H1 (cell line): ENCODE data around the gene FLVCR1. TPM values are rescaled to one million over a fixed set of nuclear protein-coding genes. Genes with fewer than 3 reads are reported as not detected.
"Not testable (repeated sequence)": the region's sequence is repeated elsewhere in the genome, so short reads cannot be mapped to it uniquely, and the experiment has no call there.

Source experiments
- CTCF ChIA-PET: fragments of 300-600 bp; sonication (Branson Sonifier 250); formaldehyde crosslinking; loops from one replicate; lab custom pipeline; 2021; ENCODE audit not compliant: partially characterized antibody; lab: Charles Lee
- POLR2A ChIA-PET: fragments of 300-600 bp; sonication (Branson Sonifier 250); formaldehyde crosslinking; loops from one replicate; lab custom pipeline; 2021; ENCODE audit warnings: inconsistent platforms; ENCODE audit not compliant: partially characterized antibody; lab: Charles Lee
- DNase-seq, 2 experiments: peaks; one replicate each; pipeline versions ENCODE4 v3.0.0 to v3.0.0-alpha.2; 2010 to 2022; ENCODE audit warnings: low spot score in 2 of 2, low read depth in 1 of 2, mixed read lengths in 1 of 2
- FAIRE-seq: peaks from 2 replicates; lab custom pipeline; 2011; peaks lifted over from hg19 to GRCh38; lab: Jason Lieb, UNC
- H2AFZ ChIP-seq: 2 replicates; pipeline ENCODE4 v1.8.1; 2012; ENCODE audit warnings: low read length, inconsistent platforms
- H2AK5ac ChIP-seq: 2 replicates; pipeline ENCODE4 v1.6.1; 2013; ENCODE audit warnings: low read depth, low read length
- H2BK120ac ChIP-seq: replicated peaks from 2 replicates; pipeline ENCODE3; 2013; ENCODE audit warnings: low read depth, low read length, inconsistent platforms
- H2BK12ac ChIP-seq: 2 replicates; pipeline ENCODE4 v1.6.1; 2013; ENCODE audit warnings: low read depth, low read length
- H2BK15ac ChIP-seq: 2 replicates; pipeline ENCODE4 v1.6.1; 2013; ENCODE audit warnings: low read length
- H2BK20ac ChIP-seq: 2 replicates; pipeline ENCODE4 v1.6.1; 2013; ENCODE audit warnings: low read length
- H2BK5ac ChIP-seq: 2 replicates; pipeline ENCODE4 v1.6.1; 2013; ENCODE audit warnings: low read depth, low read length
- H3K14ac ChIP-seq: 2 replicates; pipeline ENCODE4 v1.6.1; 2013; ENCODE audit warnings: inconsistent platforms; ENCODE audit not compliant: insufficient read length
- H3K18ac ChIP-seq: 2 replicates; pipeline ENCODE4 v1.6.1; 2013; ENCODE audit warnings: low read length; ENCODE audit errors: extremely low read depth
- H3K23ac ChIP-seq: 2 replicates; pipeline ENCODE4 v1.6.1; 2013; ENCODE audit warnings: inconsistent platforms; ENCODE audit not compliant: insufficient read length
- H3K23me2 ChIP-seq: 2 replicates; pipeline ENCODE4 v1.6.1; 2013; ENCODE audit warnings: low read depth, low read length
- H3K27ac ChIP-seq: 2 replicates; pipeline ENCODE4 v1.6.1; 2011; ENCODE audit warnings: low read depth, low read length, inconsistent platforms
- H3K27me3 ChIP-seq, 4 experiments: replicated peaks in 1 of 4; 1 replicate in 1 of 4; 2 replicates in 3 of 4; pipeline versions ENCODE4 v1.6.1 to v1.8.1; 2011 to 2013; ENCODE audit warnings: low read length in 3 of 4, mild to moderate bottlenecking in 3 of 4, inconsistent platforms in 2 of 4, mixed read lengths in 2 of 4, moderate library complexity in 1 of 4; ENCODE audit not compliant: control insufficient read depth in 3 of 4, insufficient read depth in 3 of 4; ENCODE audit errors: extremely low read depth in 1 of 4
- H3K36me3 ChIP-seq, 4 experiments: 2 replicates each; pipeline versions ENCODE4 v1.6.1 to v1.8.1; 2011 to 2013; ENCODE audit warnings: mild to moderate bottlenecking in 4 of 4, low read length in 3 of 4, moderate library complexity in 2 of 4, control low read depth in 1 of 4, inconsistent platforms in 1 of 4; ENCODE audit not compliant: insufficient read depth in 4 of 4, control insufficient read depth in 2 of 4
- H3K4ac ChIP-seq: replicated peaks from 2 replicates; pipeline ENCODE3; 2013; ENCODE audit warnings: low read length, low read depth, mixed read lengths, inconsistent platforms; ENCODE audit not compliant: insufficient read length
- H3K4me1 ChIP-seq, 4 experiments: replicated peaks in 1 of 4; 1 replicate in 1 of 4; 2 replicates in 3 of 4; pipeline versions ENCODE4 v1.6.1 to v1.8.1; 2011 to 2013; ENCODE audit warnings: low read length in 3 of 4, inconsistent platforms in 2 of 4, mixed read lengths in 1 of 4; ENCODE audit not compliant: insufficient read depth in 4 of 4, control insufficient read depth in 3 of 4
- H3K4me2 ChIP-seq, 2 experiments: 2 replicates each; pipeline versions ENCODE4 v1.6.1 to v1.8.1; 2011 to 2013; ENCODE audit warnings: low read depth in 2 of 2, low read length in 2 of 2, control low read depth in 1 of 2, inconsistent platforms in 1 of 2, mild to moderate bottlenecking in 1 of 2; ENCODE audit not compliant: insufficient read depth in 1 of 2
- H3K4me3 ChIP-seq, 4 experiments: fragments of 200-600, 300-600 bp in 1 of 4; sonication (generic), shearing (Covaris generic), sonication (Bioruptor Twin) in 1 of 4; 2 replicates each; pipeline versions ENCODE4 v1.5.1 to v1.8.1; 2011 to 2016; ENCODE audit warnings: low read length in 4 of 4, low read depth in 3 of 4, control low read depth in 2 of 4, inconsistent platforms in 2 of 4, mild to moderate bottlenecking in 2 of 4, mixed read lengths in 1 of 4, moderate library complexity in 1 of 4; ENCODE audit not compliant: insufficient read depth in 2 of 4; ENCODE audit errors: extremely low read depth in 1 of 4
- H3K56ac ChIP-seq: replicated peaks from 2 replicates; pipeline ENCODE3; 2013; ENCODE audit warnings: low read depth, mild to moderate bottlenecking, mixed read lengths, low read length, inconsistent platforms; ENCODE audit not compliant: insufficient read length
- H3K79me1 ChIP-seq: 2 replicates; pipeline ENCODE4 v1.6.1; 2013; ENCODE audit warnings: low read depth, low read length, control low read depth
- H3K79me2 ChIP-seq, 2 experiments: 2 replicates each; pipeline versions ENCODE4 v1.6.1 to v1.8.1; 2012 to 2013; ENCODE audit warnings: low read length in 2 of 2, mild to moderate bottlenecking in 2 of 2, inconsistent platforms in 1 of 2; ENCODE audit not compliant: insufficient read depth in 2 of 2, control insufficient read depth in 1 of 2
- H3K9ac ChIP-seq, 4 experiments: replicated peaks in 1 of 4; 1 replicate in 1 of 4; 2 replicates in 3 of 4; pipeline versions ENCODE4 v1.6.1 to v1.8.1; 2011 to 2013; ENCODE audit warnings: low read depth in 3 of 4, low read length in 3 of 4, control low read depth in 2 of 4, mild to moderate bottlenecking in 2 of 4, moderate library complexity in 2 of 4, inconsistent platforms in 1 of 4; ENCODE audit errors: extremely low read depth in 1 of 4
- H3K9me3 ChIP-seq, 2 experiments: 2 replicates each; pipeline versions ENCODE4 v1.6.1 to v1.8.1; 2012 to 2013; ENCODE audit warnings: mild to moderate bottlenecking in 2 of 2, moderate library complexity in 2 of 2, control low read depth in 1 of 2, inconsistent platforms in 1 of 2, low read depth in 1 of 2, low read length in 1 of 2, mixed read lengths in 1 of 2; ENCODE audit not compliant: insufficient read depth in 2 of 2
- H4K20me1 ChIP-seq, 2 experiments: replicated peaks in 1 of 2; 2 replicates each; pipeline versions ENCODE3 to v1.8.1; 2011 to 2013; ENCODE audit warnings: inconsistent platforms in 2 of 2, low read length in 2 of 2, mild to moderate bottlenecking in 1 of 2; ENCODE audit not compliant: insufficient read depth in 2 of 2, control insufficient read depth in 1 of 2
- H4K5ac ChIP-seq: 2 replicates; pipeline ENCODE4 v1.6.1; 2013; ENCODE audit warnings: low read length, low read depth, mixed read lengths, inconsistent platforms; ENCODE audit not compliant: insufficient read length
- H4K8ac ChIP-seq: 2 replicates; pipeline ENCODE4 v1.8.0; 2013; ENCODE audit warnings: mild to moderate bottlenecking, moderate library complexity, low read length, inconsistent platforms; ENCODE audit not compliant: insufficient read depth; ENCODE audit errors: extremely low read depth
- H4K91ac ChIP-seq: replicated peaks from 2 replicates; pipeline ENCODE3; 2013; ENCODE audit warnings: low read length, mixed read lengths, inconsistent platforms; ENCODE audit not compliant: insufficient read length
- WGBS, 2 experiments: shearing (Covaris generic) in 1 of 2; methylation state at CpG; one replicate each; pipeline versions ENCODE4 v1.1.6 to v1.1.7; 2013 to 2015; ENCODE audit warnings: low lambda C conversion rate in 2 of 2, mixed read lengths in 2 of 2, inconsistent platforms in 1 of 2, low coverage in 1 of 2, missing lambda C conversion rate in 1 of 2; ENCODE audit not compliant: insufficient replicate concordance in 2 of 2, insufficient coverage in 1 of 2, insufficient read length in 1 of 2; ENCODE audit errors: extremely low coverage in 1 of 2, missing lambda C conversion rate in 1 of 2; 5-methylcytosine and 5-hydroxymethylcytosine counted together
- polyA plus RNA-seq, 7 experiments: library from polyadenylated mRNA; depleted of rRNA in 3 of 7; stranded (reverse) in 5 of 7; unstranded in 2 of 7; fragments of >200 nt in 5 of 7; fragments of 200-250 nt in 2 of 7; gene quantifications; 1 replicate in 5 of 7; 2 replicates in 1 of 7; 4 replicates in 1 of 7; pipeline versions ENCODE4 v1.2.1 to v1.2.3, GENCODE V29; 2011 to 2013; ENCODE audit warnings: missing spikeins in 2 of 7, mixed read lengths in 2 of 7
- total RNA-seq: library from RNA; stranded (reverse); fragmentation: NEBNext Ultra II Directional; extraction: Animal tissue kit (Norgen Biotek cat#: 25700); gene quantifications from 2 replicates; pipeline ENCODE4 v1.2.1, GENCODE V29; 2021

FLVCR1 gene
- total and polyA plus RNA-seq, 2 of the 8 experiments (the other 6 are each of a cell fraction or from before 2014, with no cell fraction given): 31.8 to 75.7 TPM

GRCh38 chr1:212913638-212914037, 55.6 kb downstream of the FLVCR1 start:
- H2BK15ac ChIP-seq, H3K23me2 ChIP-seq, H3K14ac ChIP-seq, H3K27me3 ChIP-seq, H4K20me1 ChIP-seq, CTCF ChIA-PET, H3K36me3 ChIP-seq, H4K5ac ChIP-seq, FAIRE-seq, H2AFZ ChIP-seq, H3K56ac ChIP-seq, H3K27ac ChIP-seq, H2BK20ac ChIP-seq, H3K79me1 ChIP-seq, H4K8ac ChIP-seq, H2BK5ac ChIP-seq, H2AK5ac ChIP-seq, H3K23ac ChIP-seq, H2BK12ac ChIP-seq, H3K9me3 ChIP-seq, H3K18ac ChIP-seq, H4K91ac ChIP-seq, H3K4ac ChIP-seq, DNase-seq, H2BK120ac ChIP-seq: not testable (repeated sequence)
- Histone ChIP-seq H3K79me2 (peaks cover 0 to 11% of the 10 kb centered on the region in 2 experiments; a peak in 2 of 4 replicates), H3K4me2 (peak overlapping the region in 1 of 2 experiments; percentile 42; a peak in 2 of 4 replicates), H3K4me1 (peaks cover 10 to 31% (median 20%) of the 10 kb centered on the region in 4 experiments), H3K9ac (peak overlapping the region in 3 of 4 experiments; percentile 54 to 68 (median 56); a peak in 6 of 7 replicates), H3K4me3 (peak overlapping the region; percentile 33 to 56 (median 40); a peak in 7 of 8 replicates)
- POLR2A ChIA-PET: interaction anchor here (1.6 to 5.5 kb wide), 4 partner anchors 15 to 59 kb away, joined by 5 to 94 read pairs (median 16); no protein-coding TSS in a partner anchor
- WGBS, 2 experiments: 8 to 100% methylated on average over 1 to 3 of the region's 3 CpGs
